T-cell (primary cell): Measurements from ENCODE around the gene SLCO1C1. TPM values are rescaled to one million over a fixed set of nuclear protein-coding genes. Genes with fewer than 3 reads are reported as not detected.

Source experiments
- ATAC-seq, 4 experiments: fragments of 200-7000 bp in 3 of 4; fragments of 150-1000 bp in 1 of 4; cut with Tn5 transposase; replicated peaks in 1 of 4; 1 replicate in 3 of 4; 2 replicates in 1 of 4; pipeline ENCODE4 v1.10.0; 2021; ENCODE audit warnings: moderate library complexity in 3 of 4, mild to moderate bottlenecking in 2 of 4, moderate number of reproducible peaks in 1 of 4
- CTCF ChIA-PET, 2 donors: fragments of 300-600 bp; sonication (Branson Sonifier 250); formaldehyde crosslinking; loops; one replicate each; lab custom pipeline; 2022; ENCODE audit warnings: antibody characterized with exemption in 2 of 2; lab: Charles Lee
- POLR2A ChIA-PET, 2 donors: fragments of 300-600 bp; sonication (Branson Sonifier 250); formaldehyde crosslinking; loops; one replicate each; lab custom pipeline; 2022; ENCODE audit warnings: antibody characterized with exemption in 2 of 2; lab: Charles Lee
- DNase-seq, 35 experiments: peaks; one replicate each; pipeline versions ENCODE4 v3.0.0 to v3.0.0-alpha.2; 2013 to 2023
- H3K27ac ChIP-seq: one replicate; pipeline ENCODE4 v1.5.1; 2013; ENCODE audit warnings: low read length
- H3K27me3 ChIP-seq, 2 experiments: replicated peaks in 1 of 2; 1 replicate in 1 of 2; 2 replicates in 1 of 2; pipeline versions ENCODE4 v1.6.1 to v1.7.0; 2013; ENCODE audit warnings: low read length in 1 of 2, mixed read lengths in 1 of 2; ENCODE audit not compliant: control insufficient read depth in 2 of 2, insufficient read depth in 2 of 2; ENCODE audit errors: extremely low read depth in 1 of 2
- H3K36me3 ChIP-seq, 2 donors: 1 replicate in 1 of 2; 2 replicates in 1 of 2; pipeline versions ENCODE4 v1.6.1 to v1.7.0; 2013; ENCODE audit warnings: low read length in 1 of 2; ENCODE audit not compliant: control insufficient read depth in 2 of 2, insufficient read depth in 1 of 2; ENCODE audit errors: extremely low read depth in 1 of 2
- H3K4me1 ChIP-seq, 2 experiments: 1 replicate in 1 of 2; 2 replicates in 1 of 2; pipeline versions ENCODE4 v1.6.1 to v1.7.0; 2013; ENCODE audit warnings: low read length in 2 of 2, mixed read lengths in 1 of 2; ENCODE audit not compliant: insufficient read depth in 2 of 2, control insufficient read depth in 1 of 2; ENCODE audit errors: extremely low read depth in 1 of 2
- H3K4me3 ChIP-seq, 2 donors: 1 replicate in 1 of 2; 2 replicates in 1 of 2; pipeline versions ENCODE4 v1.5.1 to v1.7.0; 2013; ENCODE audit warnings: mild to moderate bottlenecking in 2 of 2, low read length in 1 of 2, moderate library complexity in 1 of 2; ENCODE audit not compliant: control insufficient read depth in 1 of 2; ENCODE audit errors: extremely low read depth in 1 of 2
- H3K9me3 ChIP-seq: 2 replicates; pipeline ENCODE4 v1.7.0; 2013
- H3K27ac Mint-ChIP-seq, 2 donors: one replicate each; pipeline ENCODE4 v1.8.0; 2020 to 2021; ENCODE audit warnings: mild to moderate bottlenecking in 2 of 2, mixed read lengths in 2 of 2
- H3K27me3 Mint-ChIP-seq, 2 donors: one replicate each; pipeline ENCODE4 v1.8.0; 2021 to 2022; ENCODE audit warnings: mixed read lengths in 2 of 2
- H3K36me3 Mint-ChIP-seq: one replicate; pipeline ENCODE4 v1.8.0; 2021; ENCODE audit warnings: mixed read lengths
- H3K4me1 Mint-ChIP-seq, 3 donors: one replicate each; pipeline ENCODE4 v1.8.0; 2020 to 2022; ENCODE audit warnings: mixed read lengths in 3 of 3, mild to moderate bottlenecking in 1 of 3
- H3K4me3 Mint-ChIP-seq, 3 donors: one replicate each; pipeline ENCODE4 v1.8.0; 2020 to 2022; ENCODE audit warnings: mild to moderate bottlenecking in 3 of 3, mixed read lengths in 3 of 3, moderate library complexity in 3 of 3
- H3K9me3 Mint-ChIP-seq, 3 donors: one replicate each; pipeline ENCODE4 v1.8.0; 2020 to 2022; ENCODE audit warnings: mixed read lengths in 3 of 3
- WGBS: methylation state at CpG from one replicate; pipeline ENCODE4 v1.1.5; 2013; ENCODE audit warnings: missing lambda C conversion rate; ENCODE audit not compliant: insufficient coverage; 5-methylcytosine and 5-hydroxymethylcytosine counted together
- total RNA-seq, 35 experiments: library from RNA in 6 of 35; stranded (reverse) in 6 of 35; fragments of 120-200 nt in 1 of 35; gene quantifications; one replicate each; pipeline versions ENCODE4 v1.2.1 to v1.2.4 and lab custom pipeline; 2013 to 2026

The SLCO1C1 gene
- total RNA-seq, 5 donors from 2014 or later (not counting 1 experiment from before 2014, with no cell fraction given): not detected

GRCh38 chr12:20718294-20718693 is 23.2 kb downstream of the SLCO1C1 start:
- CTCF ChIA-PET: no interaction called here
- H3K9me3 ChIP-seq: no peaks in the 10 kb centered on the region
- H3K9me3 Mint-ChIP-seq: peaks cover 0 to 4% (median 4%) of the 10 kb centered on the region in 3 donors
- no peak overlapping the region for H3K4me3 Mint-ChIP-seq
- no peak overlapping the region for H3K4me3 ChIP-seq
- no peak overlapping the region for H3K27ac ChIP-seq
- H3K4me1 Mint-ChIP-seq: no peaks in the 10 kb centered on the region
- no peaks in the 10 kb centered on the region for H3K36me3 ChIP-seq
- no peak overlapping the region for H3K27ac Mint-ChIP-seq
- no peaks in the 10 kb centered on the region for H3K4me1 ChIP-seq
- WGBS: no CpG with 5 or more reads among the region's 4 CpGs
- no peaks in the 10 kb centered on the region for H3K36me3 Mint-ChIP-seq
- H3K27me3 ChIP-seq: no peaks in the 10 kb centered on the region
- DNase-seq (no peak), ATAC-seq (no peak)
- POLR2A ChIA-PET: no interaction called here
- H3K27me3 Mint-ChIP-seq: no peaks in the 10 kb centered on the region

- no peak for DNase-seq
- H3K9me3 ChIP-seq: no peaks in the 10 kb centered on the region
- no peaks in the 10 kb centered on the region for H3K27me3 Mint-ChIP-seq
- H3K27ac Mint-ChIP-seq: no peak overlapping the region
- H3K9me3 Mint-ChIP-seq: peaks cover 1 to 7% (median 4%) of the 10 kb centered on the region in 3 donors
- CTCF ChIA-PET: no interaction called here
- H3K4me3 ChIP-seq: no peak overlapping the region
- POLR2A ChIA-PET: no interaction called here
- H3K4me1 Mint-ChIP-seq: no peaks in the 10 kb centered on the region
- no peaks in the 10 kb centered on the region for H3K36me3 ChIP-seq
- WGBS: no CpG with 5 or more reads among the region's 1 CpG
- no peaks in the 10 kb centered on the region for H3K36me3 Mint-ChIP-seq
- no peak overlapping the region for H3K4me3 Mint-ChIP-seq
- ATAC-seq: no peak
- H3K4me1 ChIP-seq: no peaks in the 10 kb centered on the region
- no peak overlapping the region for H3K27ac ChIP-seq
- H3K27me3 ChIP-seq: no peaks in the 10 kb centered on the region
Measured at GRCh38 chr12:20722142-20722541, 27.0 kb downstream of the SLCO1C1 start.

GRCh38 chr12:20731274-20731673 is 36.1 kb downstream of the SLCO1C1 start:
- DNase-seq (no peak), ATAC-seq (no peak)
- no peak overlapping the region for H3K4me3 Mint-ChIP-seq
- H3K4me3 ChIP-seq: no peak overlapping the region
- H3K27ac Mint-ChIP-seq: no peak overlapping the region
- no peak overlapping the region for H3K27ac ChIP-seq
- H3K9me3 ChIP-seq: no peaks in the 10 kb centered on the region
- H3K4me1 Mint-ChIP-seq: no peaks in the 10 kb centered on the region
- CTCF ChIA-PET: no interaction called here
- H3K36me3 Mint-ChIP-seq: no peaks in the 10 kb centered on the region
- WGBS: no CpG with 5 or more reads among the region's 1 CpG
- no peaks in the 10 kb centered on the region for H3K27me3 ChIP-seq
- POLR2A ChIA-PET: no interaction called here
- no peaks in the 10 kb centered on the region for H3K36me3 ChIP-seq
- H3K4me1 ChIP-seq: no peaks in the 10 kb centered on the region
- peaks cover 0 to 10% (median 0%) of the 10 kb centered on the region in 3 donors for H3K9me3 Mint-ChIP-seq
- no peaks in the 10 kb centered on the region for H3K27me3 Mint-ChIP-seq

- H3K27ac ChIP-seq: no peak overlapping the region
- Mint-ChIP-seq H3K4me3 (no peak overlapping the region), H3K27me3 (no peaks in the 10 kb centered on the region), H3K36me3 (no peaks in the 10 kb centered on the region), H3K27ac (no peak overlapping the region), H3K4me1 (no peaks in the 10 kb centered on the region), H3K9me3 (peaks cover 0 to 7% (median 2%) of the 10 kb centered on the region in 3 donors)
- ATAC-seq: no peak
- H3K9me3 ChIP-seq: no peaks in the 10 kb centered on the region
- ChIA-PET CTCF (no interaction called here), POLR2A (no interaction called here)
- no peaks in the 10 kb centered on the region for H3K27me3 ChIP-seq
- H3K4me3 ChIP-seq: no peak overlapping the region
- no peaks in the 10 kb centered on the region for H3K36me3 ChIP-seq
- no peaks in the 10 kb centered on the region for H3K4me1 ChIP-seq
- WGBS: no CpG with 5 or more reads among the region's 1 CpG
- DNase-seq: no peak
Measured at GRCh38 chr12:20740972-20741371, 45.8 kb downstream of the SLCO1C1 start.

- POLR2A ChIA-PET: no interaction called here
- no peaks in the 10 kb centered on the region for H3K4me1 ChIP-seq
- no peak for DNase-seq
- no peaks in the 10 kb centered on the region for H3K4me1 Mint-ChIP-seq
- H3K4me3 Mint-ChIP-seq: no peak overlapping the region
- no peaks in the 10 kb centered on the region for H3K27me3 Mint-ChIP-seq
- no peaks in the 10 kb centered on the region for H3K27me3 ChIP-seq
- no peaks in the 10 kb centered on the region for H3K9me3 ChIP-seq
- no peak for ATAC-seq
- H3K4me3 ChIP-seq: no peak overlapping the region
- no peak overlapping the region for H3K27ac ChIP-seq
- H3K36me3 Mint-ChIP-seq: no peaks in the 10 kb centered on the region
- H3K36me3 ChIP-seq: no peaks in the 10 kb centered on the region
- H3K27ac Mint-ChIP-seq: no peak overlapping the region
- peaks cover 0 to 5% (median 0%) of the 10 kb centered on the region in 3 donors for H3K9me3 Mint-ChIP-seq
- WGBS: no CpG with 5 or more reads among the region's 1 CpG
- CTCF ChIA-PET: interaction anchor here in 1 of 2 donors (0.6 kb wide), 1 partner anchor 8 kb away, joined by 3 read pairs; no protein-coding TSS in a partner anchor
Measured at GRCh38 chr12:20748198-20748597, 53.1 kb downstream of the SLCO1C1 start.

GRCh38 chr12:20751046-20751445 is 55.9 kb downstream of the SLCO1C1 start:
- Mint-ChIP-seq H3K9me3 (peaks cover 0 to 6% (median 0%) of the 10 kb centered on the region in 3 donors), H3K27ac (no peak overlapping the region), H3K4me3 (no peak overlapping the region), H3K4me1 (no peaks in the 10 kb centered on the region), H3K27me3 (no peaks in the 10 kb centered on the region), H3K36me3 (no peaks in the 10 kb centered on the region)
- no peaks in the 10 kb centered on the region for H3K36me3 ChIP-seq
- no peak for DNase-seq
- WGBS: no CpG with 5 or more reads among the region's 4 CpGs
- no peaks in the 10 kb centered on the region for H3K27me3 ChIP-seq
- ChIA-PET CTCF (no interaction called here), POLR2A (no interaction called here)
- no peaks in the 10 kb centered on the region for H3K4me1 ChIP-seq
- H3K9me3 ChIP-seq: no peaks in the 10 kb centered on the region
- no peak overlapping the region for H3K4me3 ChIP-seq
- no peak overlapping the region for H3K27ac ChIP-seq
- no peak for ATAC-seq

GRCh38 chr12:20777420-20777819 is 82.3 kb downstream of the SLCO1C1 start:
- CTCF ChIA-PET: no interaction called here
- ATAC-seq (no peak), DNase-seq (no peak)
- no peaks in the 10 kb centered on the region for H3K27me3 Mint-ChIP-seq
- H3K4me1 Mint-ChIP-seq: no peaks in the 10 kb centered on the region
- Histone ChIP-seq H3K27me3 (no peaks in the 10 kb centered on the region), H3K4me1 (no peaks in the 10 kb centered on the region), H3K27ac (no peak overlapping the region), H3K4me3 (no peak overlapping the region), H3K36me3 (no peaks in the 10 kb centered on the region), H3K9me3 (no peaks in the 10 kb centered on the region)
- 87% methylated on average over 12 of the region's 20 CpGs for WGBS
- H3K9me3 Mint-ChIP-seq: peaks cover 7 to 22% (median 14%) of the 10 kb centered on the region in 3 donors
- no peak overlapping the region for H3K4me3 Mint-ChIP-seq
- H3K27ac Mint-ChIP-seq: no peak overlapping the region
- H3K36me3 Mint-ChIP-seq: no peaks in the 10 kb centered on the region
- POLR2A ChIA-PET: no interaction called here
